H1 (cell line): ENCODE results near the gene SH3RF3. TPM values are rescaled to one million over a fixed set of nuclear protein-coding genes. Genes with fewer than 3 reads are reported as not detected.

Experiments used
- CTCF ChIA-PET: fragments of 300-600 bp; sonication (Branson Sonifier 250); formaldehyde crosslinking; loops from one replicate; lab custom pipeline; 2021; ENCODE audit not compliant: partially characterized antibody; lab: Charles Lee
- POLR2A ChIA-PET: fragments of 300-600 bp; sonication (Branson Sonifier 250); formaldehyde crosslinking; loops from one replicate; lab custom pipeline; 2021; ENCODE audit warnings: inconsistent platforms; ENCODE audit not compliant: partially characterized antibody; lab: Charles Lee
- DNase-seq, 2 experiments: peaks; one replicate each; pipeline versions ENCODE4 v3.0.0 to v3.0.0-alpha.2; 2010 to 2022; ENCODE audit warnings: low spot score in 2 of 2, low read depth in 1 of 2, mixed read lengths in 1 of 2
- FAIRE-seq: peaks from 2 replicates; lab custom pipeline; 2011; peaks lifted over from hg19 to GRCh38; lab: Jason Lieb, UNC
- H2AFZ ChIP-seq: 2 replicates; pipeline ENCODE4 v1.8.1; 2012; ENCODE audit warnings: low read length, inconsistent platforms
- H2AK5ac ChIP-seq: 2 replicates; pipeline ENCODE4 v1.6.1; 2013; ENCODE audit warnings: low read depth, low read length
- H2BK120ac ChIP-seq: replicated peaks from 2 replicates; pipeline ENCODE3; 2013; ENCODE audit warnings: low read depth, low read length, inconsistent platforms
- H2BK12ac ChIP-seq: 2 replicates; pipeline ENCODE4 v1.6.1; 2013; ENCODE audit warnings: low read depth, low read length
- H2BK15ac ChIP-seq: 2 replicates; pipeline ENCODE4 v1.6.1; 2013; ENCODE audit warnings: low read length
- H2BK20ac ChIP-seq: 2 replicates; pipeline ENCODE4 v1.6.1; 2013; ENCODE audit warnings: low read length
- H2BK5ac ChIP-seq: 2 replicates; pipeline ENCODE4 v1.6.1; 2013; ENCODE audit warnings: low read depth, low read length
- H3K14ac ChIP-seq: 2 replicates; pipeline ENCODE4 v1.6.1; 2013; ENCODE audit warnings: inconsistent platforms; ENCODE audit not compliant: insufficient read length
- H3K18ac ChIP-seq: 2 replicates; pipeline ENCODE4 v1.6.1; 2013; ENCODE audit warnings: low read length; ENCODE audit errors: extremely low read depth
- H3K23ac ChIP-seq: 2 replicates; pipeline ENCODE4 v1.6.1; 2013; ENCODE audit warnings: inconsistent platforms; ENCODE audit not compliant: insufficient read length
- H3K23me2 ChIP-seq: 2 replicates; pipeline ENCODE4 v1.6.1; 2013; ENCODE audit warnings: low read depth, low read length
- H3K27ac ChIP-seq: 2 replicates; pipeline ENCODE4 v1.6.1; 2011; ENCODE audit warnings: low read depth, low read length, inconsistent platforms
- H3K27me3 ChIP-seq, 4 experiments: replicated peaks in 1 of 4; 1 replicate in 1 of 4; 2 replicates in 3 of 4; pipeline versions ENCODE4 v1.6.1 to v1.8.1; 2011 to 2013; ENCODE audit warnings: low read length in 3 of 4, mild to moderate bottlenecking in 3 of 4, inconsistent platforms in 2 of 4, mixed read lengths in 2 of 4, moderate library complexity in 1 of 4; ENCODE audit not compliant: control insufficient read depth in 3 of 4, insufficient read depth in 3 of 4; ENCODE audit errors: extremely low read depth in 1 of 4
- H3K36me3 ChIP-seq, 4 experiments: 2 replicates each; pipeline versions ENCODE4 v1.6.1 to v1.8.1; 2011 to 2013; ENCODE audit warnings: mild to moderate bottlenecking in 4 of 4, low read length in 3 of 4, moderate library complexity in 2 of 4, control low read depth in 1 of 4, inconsistent platforms in 1 of 4; ENCODE audit not compliant: insufficient read depth in 4 of 4, control insufficient read depth in 2 of 4
- H3K4ac ChIP-seq: replicated peaks from 2 replicates; pipeline ENCODE3; 2013; ENCODE audit warnings: low read length, low read depth, mixed read lengths, inconsistent platforms; ENCODE audit not compliant: insufficient read length
- H3K4me1 ChIP-seq, 4 experiments: replicated peaks in 1 of 4; 1 replicate in 1 of 4; 2 replicates in 3 of 4; pipeline versions ENCODE4 v1.6.1 to v1.8.1; 2011 to 2013; ENCODE audit warnings: low read length in 3 of 4, inconsistent platforms in 2 of 4, mixed read lengths in 1 of 4; ENCODE audit not compliant: insufficient read depth in 4 of 4, control insufficient read depth in 3 of 4
- H3K4me2 ChIP-seq, 2 experiments: 2 replicates each; pipeline versions ENCODE4 v1.6.1 to v1.8.1; 2011 to 2013; ENCODE audit warnings: low read depth in 2 of 2, low read length in 2 of 2, control low read depth in 1 of 2, inconsistent platforms in 1 of 2, mild to moderate bottlenecking in 1 of 2; ENCODE audit not compliant: insufficient read depth in 1 of 2
- H3K4me3 ChIP-seq, 4 experiments: fragments of 200-600, 300-600 bp in 1 of 4; sonication (generic), shearing (Covaris generic), sonication (Bioruptor Twin) in 1 of 4; 2 replicates each; pipeline versions ENCODE4 v1.5.1 to v1.8.1; 2011 to 2016; ENCODE audit warnings: low read length in 4 of 4, low read depth in 3 of 4, control low read depth in 2 of 4, inconsistent platforms in 2 of 4, mild to moderate bottlenecking in 2 of 4, mixed read lengths in 1 of 4, moderate library complexity in 1 of 4; ENCODE audit not compliant: insufficient read depth in 2 of 4; ENCODE audit errors: extremely low read depth in 1 of 4
- H3K56ac ChIP-seq: replicated peaks from 2 replicates; pipeline ENCODE3; 2013; ENCODE audit warnings: low read depth, mild to moderate bottlenecking, mixed read lengths, low read length, inconsistent platforms; ENCODE audit not compliant: insufficient read length
- H3K79me1 ChIP-seq: 2 replicates; pipeline ENCODE4 v1.6.1; 2013; ENCODE audit warnings: low read depth, low read length, control low read depth
- H3K79me2 ChIP-seq, 2 experiments: 2 replicates each; pipeline versions ENCODE4 v1.6.1 to v1.8.1; 2012 to 2013; ENCODE audit warnings: low read length in 2 of 2, mild to moderate bottlenecking in 2 of 2, inconsistent platforms in 1 of 2; ENCODE audit not compliant: insufficient read depth in 2 of 2, control insufficient read depth in 1 of 2
- H3K9ac ChIP-seq, 4 experiments: replicated peaks in 1 of 4; 1 replicate in 1 of 4; 2 replicates in 3 of 4; pipeline versions ENCODE4 v1.6.1 to v1.8.1; 2011 to 2013; ENCODE audit warnings: low read depth in 3 of 4, low read length in 3 of 4, control low read depth in 2 of 4, mild to moderate bottlenecking in 2 of 4, moderate library complexity in 2 of 4, inconsistent platforms in 1 of 4; ENCODE audit errors: extremely low read depth in 1 of 4
- H3K9me3 ChIP-seq, 2 experiments: 2 replicates each; pipeline versions ENCODE4 v1.6.1 to v1.8.1; 2012 to 2013; ENCODE audit warnings: mild to moderate bottlenecking in 2 of 2, moderate library complexity in 2 of 2, control low read depth in 1 of 2, inconsistent platforms in 1 of 2, low read depth in 1 of 2, low read length in 1 of 2, mixed read lengths in 1 of 2; ENCODE audit not compliant: insufficient read depth in 2 of 2
- H4K20me1 ChIP-seq, 2 experiments: replicated peaks in 1 of 2; 2 replicates each; pipeline versions ENCODE3 to v1.8.1; 2011 to 2013; ENCODE audit warnings: inconsistent platforms in 2 of 2, low read length in 2 of 2, mild to moderate bottlenecking in 1 of 2; ENCODE audit not compliant: insufficient read depth in 2 of 2, control insufficient read depth in 1 of 2
- H4K5ac ChIP-seq: 2 replicates; pipeline ENCODE4 v1.6.1; 2013; ENCODE audit warnings: low read length, low read depth, mixed read lengths, inconsistent platforms; ENCODE audit not compliant: insufficient read length
- H4K8ac ChIP-seq: 2 replicates; pipeline ENCODE4 v1.8.0; 2013; ENCODE audit warnings: mild to moderate bottlenecking, moderate library complexity, low read length, inconsistent platforms; ENCODE audit not compliant: insufficient read depth; ENCODE audit errors: extremely low read depth
- H4K91ac ChIP-seq: replicated peaks from 2 replicates; pipeline ENCODE3; 2013; ENCODE audit warnings: low read length, mixed read lengths, inconsistent platforms; ENCODE audit not compliant: insufficient read length
- BCL11A ChIP-seq, 2 experiments: IDR thresholded peaks; one replicate each; pipeline ENCODE4 v1.6.1; 2011; ENCODE audit warnings: low read depth in 2 of 2, low read length in 2 of 2, mild to moderate bottlenecking in 2 of 2
- JUN ChIP-seq: IDR thresholded peaks from 2 replicates; pipeline ENCODE4 v1.6.1; 2011; ENCODE audit warnings: low read depth, mild to moderate bottlenecking, improper control_type of control experiment, low read length
- TAF7 ChIP-seq: optimal IDR thresholded peaks from 2 replicates; pipeline ENCODE3; 2011; ENCODE audit warnings: low read depth, mild to moderate bottlenecking, inconsistent platforms, low read length, moderate library complexity, borderline replicate concordance
- WGBS, 2 experiments: shearing (Covaris generic) in 1 of 2; methylation state at CpG; one replicate each; pipeline versions ENCODE4 v1.1.6 to v1.1.7; 2013 to 2015; ENCODE audit warnings: low lambda C conversion rate in 2 of 2, mixed read lengths in 2 of 2, inconsistent platforms in 1 of 2, low coverage in 1 of 2, missing lambda C conversion rate in 1 of 2; ENCODE audit not compliant: insufficient replicate concordance in 2 of 2, insufficient coverage in 1 of 2, insufficient read length in 1 of 2; ENCODE audit errors: extremely low coverage in 1 of 2, missing lambda C conversion rate in 1 of 2; 5-methylcytosine and 5-hydroxymethylcytosine counted together
- polyA plus RNA-seq, 7 experiments: library from polyadenylated mRNA; depleted of rRNA in 3 of 7; stranded (reverse) in 5 of 7; unstranded in 2 of 7; fragments of >200 nt in 5 of 7; fragments of 200-250 nt in 2 of 7; gene quantifications; 1 replicate in 5 of 7; 2 replicates in 1 of 7; 4 replicates in 1 of 7; pipeline versions ENCODE4 v1.2.1 to v1.2.3, GENCODE V29; 2011 to 2013; ENCODE audit warnings: missing spikeins in 2 of 7, mixed read lengths in 2 of 7
- total RNA-seq: library from RNA; stranded (reverse); fragmentation: NEBNext Ultra II Directional; extraction: Animal tissue kit (Norgen Biotek cat#: 25700); gene quantifications from 2 replicates; pipeline ENCODE4 v1.2.1, GENCODE V29; 2021

SH3RF3 gene
- total and polyA plus RNA-seq, 2 of the 8 experiments (the other 6 are each of a cell fraction or from before 2014, with no cell fraction given): 0.11 to 0.65 TPM

- Histone ChIP-seq H2BK20ac (no peak overlapping the region), H4K5ac (no peak overlapping the region), H3K79me2 (no peaks in the 10 kb centered on the region), H3K36me3 (no peaks in the 10 kb centered on the region), H3K27ac (no peak overlapping the region), H3K79me1 (no peaks in the 10 kb centered on the region), H3K4me3 (no peak overlapping the region), H3K23ac (no peak overlapping the region), H3K56ac (no peak overlapping the region), H4K20me1 (no peaks in the 10 kb centered on the region), H4K91ac (no peak overlapping the region), H2BK15ac (no peak overlapping the region), H2BK5ac (no peak overlapping the region), H2AFZ (no peak overlapping the region), H2BK120ac (no peak overlapping the region), H3K18ac (no peak overlapping the region), H2BK12ac (no peak overlapping the region), H3K23me2 (no peaks in the 10 kb centered on the region), H3K9ac (no peak overlapping the region), H3K27me3 (no peaks in the 10 kb centered on the region), H3K4ac (no peak overlapping the region), H3K4me2 (no peak overlapping the region), H2AK5ac (no peak overlapping the region), H4K8ac (no peak overlapping the region), H3K9me3 (peaks cover 0 to 3% of the 10 kb centered on the region in 2 experiments; a peak in 1 of 4 replicates), H3K14ac (no peak overlapping the region), H3K4me1 (peaks cover 0 to 1% (median under 1%) of the 10 kb centered on the region in 4 experiments; a peak in 3 of 7 replicates)
- TF ChIP-seq JUN: no peak
- no peak for TF ChIP-seq TAF7
- no peak for TF ChIP-seq BCL11A (IDR thresholded peaks at IDR 0.05; ENCODE audit: low read depth in 2 of 2, low read length in 2 of 2)
- 89% methylated on average over 4 of the region's 4 CpGs; no CpG with 5 or more reads in 1 of the 2 experiments for WGBS, 2 experiments
- DNase-seq (no peak), FAIRE-seq (no peak)
- CTCF ChIA-PET: interaction anchor here (0.7 to 2.3 kb wide), 2 partner anchors 10 to 274 kb away, joined by 3 to 13 read pairs; no protein-coding TSS in a partner anchor
- POLR2A ChIA-PET: no interaction called here
Observed at GRCh38 chr2:109234355-109234754, 105.3 kb downstream of the SH3RF3 start.
